Measurements from ENCODE around the gene CBL.

Gene CBL

GRCh38 chr11:119309953-119310681, 104.0 kb downstream of the CBL start:
- no peaks in the 10 kb centered on the region for H3K9me3 ChIP-seq (ENCODE audit: control insufficient read depth, insufficient read depth, low read length)
- peaks cover 23% of the 10 kb centered on the region for H3K36me3 ChIP-seq (ENCODE audit: insufficient read depth, low read length)
- no peak overlapping the region for H3K9ac ChIP-seq (ENCODE audit: low read depth, low read length)
- H3K4me1 ChIP-seq (ENCODE audit: insufficient read depth, low read length): peaks cover 12% of the 10 kb centered on the region

GRCh38 chr11:119310682-119311052, 104.5 kb downstream of the CBL start:
- Histone ChIP-seq H3K9me3 (ENCODE audit: control insufficient read depth, insufficient read depth, low read length) (no peaks in the 10 kb centered on the region), H3K9ac (ENCODE audit: low read depth, low read length) (no peak overlapping the region), H3K36me3 (ENCODE audit: insufficient read depth, low read length) (peaks cover 23% of the 10 kb centered on the region), H3K4me1 (ENCODE audit: insufficient read depth, low read length) (peaks cover 12% of the 10 kb centered on the region)

GRCh38 chr11:119314726-119315125, 108.6 kb downstream of the CBL start:
- H3K36me3 ChIP-seq (ENCODE audit: insufficient read depth, low read length): peaks cover 21% of the 10 kb centered on the region
- H3K9ac ChIP-seq (ENCODE audit: low read depth, low read length): 0 out of 2 replicates have a peak overlapping the region, but pooled peaks have one; percentile 77
- no peaks in the 10 kb centered on the region for H3K9me3 ChIP-seq (ENCODE audit: control insufficient read depth, insufficient read depth, low read length)
- H3K4me1 ChIP-seq (ENCODE audit: insufficient read depth, low read length): peaks cover 20% of the 10 kb centered on the region

GRCh38 chr11:119315131-119316015, 109.2 kb downstream of the CBL start:
- H3K4me1 ChIP-seq (ENCODE audit: insufficient read depth, low read length): peaks cover 20% of the 10 kb centered on the region
- no peaks in the 10 kb centered on the region for H3K9me3 ChIP-seq (ENCODE audit: control insufficient read depth, insufficient read depth, low read length)
- peaks cover 19% of the 10 kb centered on the region for H3K36me3 ChIP-seq (ENCODE audit: insufficient read depth, low read length)
- H3K9ac ChIP-seq (ENCODE audit: low read depth, low read length): peak overlapping the region; percentile 77

GRCh38 chr11:119316016-119316728, 110.0 kb downstream of the CBL start:
- Histone ChIP-seq H3K36me3 (ENCODE audit: insufficient read depth, low read length) (peaks cover 19% of the 10 kb centered on the region), H3K9me3 (ENCODE audit: control insufficient read depth, insufficient read depth, low read length) (no peaks in the 10 kb centered on the region), H3K9ac (ENCODE audit: low read depth, low read length) (peak overlapping the region; percentile 77), H3K4me1 (ENCODE audit: insufficient read depth, low read length) (peaks cover 20% of the 10 kb centered on the region)

GRCh38 chr11:119316729-119317591, 110.8 kb downstream of the CBL start, which contains the start of gene MCAM:
Gene MCAM, minus strand, starts transcription at chr11:119317130. Its CDS starts 29 bp downstream, at chr11:119317101.
- H3K4me1 ChIP-seq (ENCODE audit: insufficient read depth, low read length): peaks cover 20% of the 10 kb centered on the region
- no peaks in the 10 kb centered on the region for H3K9me3 ChIP-seq (ENCODE audit: control insufficient read depth, insufficient read depth, low read length)
- peak within 1 kb of the TSS; percentile 77 for H3K9ac ChIP-seq (ENCODE audit: low read depth, low read length)
- peaks cover 19% of the 10 kb centered on the region for H3K36me3 ChIP-seq (ENCODE audit: insufficient read depth, low read length)

- H3K36me3 ChIP-seq (ENCODE audit: insufficient read depth, low read length): peaks cover 11% of the 10 kb centered on the region
- H3K9ac ChIP-seq (ENCODE audit: low read depth, low read length): peak overlapping the region; percentile 56
- no peaks in the 10 kb centered on the region for H3K9me3 ChIP-seq (ENCODE audit: control insufficient read depth, insufficient read depth, low read length)
- H3K4me1 ChIP-seq (ENCODE audit: insufficient read depth, low read length): peaks cover 24% of the 10 kb centered on the region
Measured at GRCh38 chr11:119317592-119318239, 111.6 kb downstream of the CBL start.

- Histone ChIP-seq H3K36me3 (ENCODE audit: insufficient read depth, low read length) (0 out of 2 replicates have a peak, but pooled peaks cover 6% of the 10 kb centered on the region), H3K4me1 (ENCODE audit: insufficient read depth, low read length) (peaks cover 24% of the 10 kb centered on the region), H3K9me3 (ENCODE audit: control insufficient read depth, insufficient read depth, low read length) (no peaks in the 10 kb centered on the region), H3K9ac (ENCODE audit: low read depth, low read length) (peak overlapping the region; percentile 56)
Measured at GRCh38 chr11:119318240-119319135, 112.3 kb downstream of the CBL start.

- Histone ChIP-seq H3K9ac (ENCODE audit: low read depth, low read length) (peak overlapping the region; percentile 56), H3K4me1 (ENCODE audit: insufficient read depth, low read length) (peaks cover 24% of the 10 kb centered on the region)
Measured at GRCh38 chr11:119319136-119319699, 113.1 kb downstream of the CBL start.

GRCh38 chr11:119319700-119320239, 113.6 kb downstream of the CBL start:
- Histone ChIP-seq H3K36me3 (ENCODE audit: insufficient read depth, low read length) (no peaks in the 10 kb centered on the region), H3K9ac (ENCODE audit: low read depth, low read length) (no peak overlapping the region; the same call in 1 of the 2 replicates), H3K4me1 (ENCODE audit: insufficient read depth, low read length) (peaks cover 22% of the 10 kb centered on the region), H3K9me3 (ENCODE audit: control insufficient read depth, insufficient read depth, low read length) (no peaks in the 10 kb centered on the region)

More at GRCh38 chr11:119319136-119319699, 113.1 kb downstream of the CBL start:
- Histone ChIP-seq H3K36me3 (ENCODE audit: insufficient read depth, low read length) (0 out of 2 replicates have a peak, but pooled peaks cover 1% of the 10 kb centered on the region), H3K9me3 (ENCODE audit: control insufficient read depth, insufficient read depth, low read length) (no peaks in the 10 kb centered on the region)

- Histone ChIP-seq H3K9ac (ENCODE audit: low read depth, low read length) (peak overlapping the region; percentile 53), H3K9me3 (ENCODE audit: control insufficient read depth, insufficient read depth, low read length) (no peaks in the 10 kb centered on the region), H3K36me3 (ENCODE audit: insufficient read depth, low read length) (no peaks in the 10 kb centered on the region), H3K4me1 (ENCODE audit: insufficient read depth, low read length) (peaks cover 19% of the 10 kb centered on the region)
Measured at GRCh38 chr11:119320240-119320775, 114.2 kb downstream of the CBL start.
